GM12878 (cell line): Measurements from ENCODE around the gene GPATCH3. TPM values are rescaled to one million over a fixed set of nuclear protein-coding genes. Genes with fewer than 3 reads are reported as not detected.

Source experiments
- ATAC-seq: fragments of 200-7000 bp; cut with Tn5 transposase; 3 replicates; pipeline ENCODE4 v1.9.1; 2020; ENCODE audit warnings: mild to moderate bottlenecking, moderate library complexity
- BruUV-seq: library from RNA; stranded (reverse); fragments of 400-500 nt; replicated peaks from 2 replicates; lab custom pipeline; 2021; lab: Mats Ljungman, UMichigan
- CTCF ChIA-PET: fragments of 300-600 bp; sonication (Branson Sonifier 250); formaldehyde crosslinking; extraction: SDS; loops from one replicate; lab custom pipeline; 2021; ENCODE audit warnings: inconsistent platforms; lab: Yijun Ruan, JAX
- POLR2A ChIA-PET: fragments of 350-600 bp; formaldehyde crosslinking; extraction: SDS; loops from one replicate; lab custom pipeline; 2021; ENCODE audit warnings: inconsistent platforms; lab: Charles Lee
- RAD21 ChIA-PET: fragments of 300-600 bp; sonication (Branson Sonifier 250); formaldehyde crosslinking; loops from one replicate; lab custom pipeline; 2023; ENCODE audit warnings: antibody characterized with exemption; ENCODE audit not compliant: unreplicated experiment; lab: Charles Lee
- SMC1A ChIA-PET: fragments of 300-600 bp; sonication (Branson Sonifier 250); formaldehyde crosslinking; loops from one replicate; lab custom pipeline; 2023; ENCODE audit not compliant: unreplicated experiment, uncharacterized antibody; lab: Charles Lee
- DNase-seq: peaks from one replicate; pipeline ENCODE4 v3.0.0-alpha.2; 2011; ENCODE audit warnings: low read depth, low spot score
- FAIRE-seq: peaks from 3 replicates; lab custom pipeline; 2011; peaks lifted over from hg19 to GRCh38; lab: Jason Lieb, UNC
- H2AFZ ChIP-seq: 2 replicates; pipeline ENCODE4 v1.6.0; 2011; ENCODE audit warnings: low read depth, low read length, control low read depth; ENCODE audit not compliant: control insufficient read depth
- H3K27ac ChIP-seq: 2 replicates; pipeline ENCODE4 v1.5.1; 2011; ENCODE audit warnings: control low read depth; ENCODE audit not compliant: control insufficient read depth, insufficient read depth
- H3K27me3 ChIP-seq, 2 experiments: replicated peaks in 1 of 2; 2 replicates each; pipeline versions ENCODE4 v1.6.0 to v1.6.1; 2011; ENCODE audit warnings: low read length in 1 of 2; ENCODE audit not compliant: control insufficient read depth in 2 of 2, insufficient read depth in 2 of 2
- H3K36me3 ChIP-seq, 2 experiments: 2 replicates each; pipeline ENCODE4 v1.5.1; 2011; ENCODE audit warnings: low read length in 1 of 2; ENCODE audit not compliant: control insufficient read depth in 2 of 2, insufficient read depth in 2 of 2
- H3K4me1 ChIP-seq: 2 replicates; pipeline ENCODE4 v1.6.1; 2011; ENCODE audit warnings: mild to moderate bottlenecking, low read length, moderate library complexity, mixed read lengths; ENCODE audit not compliant: control insufficient read depth, insufficient read depth
- H3K4me2 ChIP-seq: 2 replicates; pipeline ENCODE4 v1.6.0; 2011; ENCODE audit warnings: control low read depth; ENCODE audit not compliant: control insufficient read depth, insufficient read depth
- H3K4me3 ChIP-seq: fragments of 200-600 bp; sonication (generic); 2 replicates; pipeline ENCODE4 v1.5.1; 2016
- H3K79me2 ChIP-seq: 2 replicates; pipeline ENCODE4 v1.6.0; 2011; ENCODE audit warnings: low read length; ENCODE audit not compliant: control insufficient read depth, insufficient read depth
- H3K9ac ChIP-seq: 2 replicates; pipeline ENCODE4 v1.8.0; 2011; ENCODE audit warnings: low read length, control low read depth, mixed read lengths; ENCODE audit not compliant: control insufficient read depth, insufficient read depth
- H3K9me3 ChIP-seq: replicated peaks from 3 replicates; pipeline ENCODE4 v1.5.1; 2011; ENCODE audit warnings: mild to moderate bottlenecking, low read length; ENCODE audit not compliant: control insufficient read depth, insufficient read depth
- H4K20me1 ChIP-seq: 2 replicates; pipeline ENCODE4 v1.6.0; 2011; ENCODE audit not compliant: control insufficient read depth, insufficient read depth
- FOXK2 ChIP-seq: fragments of 450-650 bp; IDR thresholded peaks from 2 replicates; pipeline ENCODE4 v1.6.1; 2017; ENCODE audit warnings: mild to moderate bottlenecking, moderate library complexity
- JUND ChIP-seq: IDR thresholded peaks from 2 replicates; pipeline ENCODE4 v1.6.1; 2012; ENCODE audit warnings: low read depth, mild to moderate bottlenecking, low read length, improper control_type of control experiment, moderate library complexity
- POLR2A ChIP-seq: IDR thresholded peaks from 2 replicates; pipeline ENCODE4 v1.6.1; 2011; ENCODE audit warnings: low read depth, mild to moderate bottlenecking, low read length
- RBBP5 ChIP-seq: fragments of 200-600 bp; sonication (generic); conservative IDR thresholded peaks from 2 replicates; pipeline ENCODE4 v1.6.1; 2016
- SMARCA5 ChIP-seq: fragments of 450-650 bp; IDR thresholded peaks from 2 replicates; pipeline ENCODE4 v1.6.1; 2017; ENCODE audit warnings: mild to moderate bottlenecking
- ZNF207 ChIP-seq: fragments of 450-650 bp; IDR thresholded peaks from 2 replicates; pipeline ENCODE4 v1.6.1; 2014; ENCODE audit warnings: antibody characterized with exemption, mild to moderate bottlenecking, borderline replicate concordance
- WGBS: methylation state at CpG from one replicate; pipeline ENCODE4 v1.1.6; 2016; ENCODE audit warnings: low lambda C conversion rate; ENCODE audit not compliant: insufficient replicate concordance, insufficient coverage; ENCODE audit errors: missing lambda C conversion rate; 5-methylcytosine and 5-hydroxymethylcytosine counted together
- in situ Hi-C: fragments of 300-500 bp; cut with MboI; formaldehyde crosslinking; loops from 9 replicates; pipeline ENCODE4 v1.14.3; 2018; ENCODE audit warnings: mixed read lengths
- intact Hi-C: fragments of 100-400 bp; cut with micrococcal nuclease; formaldehyde crosslinking; loops from one replicate; pipeline ENCODE4 v1.14.2; 2022; ENCODE audit not compliant: unreplicated experiment
- polyA plus RNA-seq, 11 experiments: library from polyadenylated mRNA; depleted of rRNA in 4 of 11; unstranded in 6 of 11; stranded (reverse) in 5 of 11; fragments of >200 nt; fragmentation: Nextera tagmentation in 4 of 11; fragmentation: Illumina TruSeq in 1 of 11; extraction: Ambion mirVana in 4 of 11; extraction: Trizol in 1 of 11; gene quantifications; 1 replicate in 1 of 11; 2 replicates in 10 of 11; pipeline versions ENCODE4 v1.2.1 to v1.2.3, GENCODE V29; 2011 to 2016; ENCODE audit warnings: inconsistent platforms in 2 of 11, missing spikeins in 2 of 11, low read depth in 1 of 11
- total RNA-seq, 4 experiments: library from RNA; depleted of rRNA in 3 of 4; stranded (reverse); fragments of >200 nt in 3 of 4; fragmentation: Illumina TruSeq in 1 of 4; extraction: Trizol in 1 of 4; gene quantifications; 2 replicates each; pipeline versions ENCODE4 v1.2.1 to v1.2.3, GENCODE V29; 2013 to 2021

GPATCH3 gene
- total and polyA plus RNA-seq, 10 of the 15 experiments (the other 5 are each of a cell fraction or from before 2014, with no cell fraction given) = 0.56 to 13.4 (median 8.7) TPM

DNA sequence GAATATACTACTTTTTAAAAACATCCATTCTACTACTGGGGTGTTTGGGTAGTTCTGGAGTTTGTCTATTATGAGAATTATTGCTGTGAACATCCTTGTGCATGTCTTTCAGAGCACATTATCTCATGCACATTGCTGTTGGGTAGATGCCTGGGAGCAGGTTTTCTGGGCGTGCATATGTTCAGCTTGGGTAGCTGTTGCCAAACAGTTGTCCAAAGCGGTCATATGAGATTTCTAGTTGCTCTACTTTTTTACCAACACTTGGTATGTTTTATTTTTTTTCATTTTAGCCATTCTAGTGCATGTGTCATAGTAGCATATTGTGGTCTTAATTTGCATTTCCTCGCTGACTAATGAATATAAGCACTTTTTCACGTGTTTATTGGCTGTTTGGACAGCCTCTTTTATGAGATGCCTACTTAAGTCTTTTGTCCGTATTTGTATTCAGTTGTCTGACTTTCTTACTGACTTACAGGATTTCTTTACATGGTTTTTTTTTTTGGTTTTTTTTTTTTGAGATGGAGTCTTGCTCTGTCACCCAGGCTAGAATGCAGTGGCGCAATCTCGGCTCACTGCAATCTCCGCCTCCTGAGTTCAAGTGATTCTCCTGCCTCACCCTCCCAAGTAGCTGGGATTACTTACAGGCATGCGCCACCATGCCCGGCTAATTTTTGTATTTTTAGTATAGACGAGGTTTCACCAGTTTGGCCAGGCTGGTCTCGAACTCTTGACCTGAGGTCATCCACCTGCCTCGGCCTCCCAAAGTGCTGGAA lies 55.7 kb downstream of the GPATCH3 start:
- peaks cover 23 to 36% of the 10 kb centered on the region in 2 experiments for H3K36me3 ChIP-seq
- H3K79me2 ChIP-seq = peaks cover 8% of the 10 kb centered on the region
- BruUV-seq = no TSS peak
- H3K27ac ChIP-seq = no peak overlapping the region
- no peak overlapping the region for H3K4me3 ChIP-seq
- SMC1A ChIA-PET = interaction anchor here (1.5 kb wide), 1 partner anchor 16 kb away, joined by 3 read pairs; no protein-coding TSS in a partner anchor
- H3K4me2 ChIP-seq = no peak overlapping the region
- H3K9me3 ChIP-seq = no peaks in the 10 kb centered on the region
- no peak overlapping the region for H3K9ac ChIP-seq
- no peak for DNase-seq
- WGBS = 83% methylated on average over 13 of the region's 13 CpGs
- CTCF ChIA-PET = interaction anchor here (1.4 kb wide), 1 partner anchor 34 kb away, joined by 3 read pairs; no protein-coding TSS in a partner anchor
- POLR2A ChIA-PET = interaction anchor here (0.6 kb wide), 1 partner anchor 23 kb away, joined by 7 read pairs; no protein-coding TSS in a partner anchor
- ATAC-seq = no peak
- peaks cover 6% of the 10 kb centered on the region for H3K4me1 ChIP-seq
- no peaks in the 10 kb centered on the region for H3K27me3 ChIP-seq
- no peak for TF ChIP-seq JUND
- no peak for TF ChIP-seq FOXK2
- TF ChIP-seq SMARCA5 = no peak
- no peak for TF ChIP-seq RBBP5
- TF ChIP-seq ZNF207 = no peak
- TF ChIP-seq POLR2A = no peak
- in situ Hi-C loops (no loop called here), intact Hi-C loops (no loop called here)
- no peaks in the 10 kb centered on the region for H4K20me1 ChIP-seq
- no peak overlapping the region for H2AFZ ChIP-seq
- RAD21 ChIA-PET = no interaction called here
- no peak for FAIRE-seq

Other genes with a start within 250 kb of the GPATCH3 start
Only the 7 nearest of the 10 such genes appear.
- 22.0 and 25.0 TPM in 2 replicates for gene ZDHHC18, start 73.8 kb downstream of the GPATCH3 start, total RNA-seq (2014; rRNA removed)
- gene ZDHHC18, start 73.8 kb downstream of the GPATCH3 start, total RNA-seq (2014; rRNA removed; fragmentation: Illumina TruSeq; extraction: Trizol) = 17.3 and 17.6 TPM in 2 replicates
- 34.4 and 35.9 TPM in 2 replicates for gene ZDHHC18, start 73.8 kb downstream of the GPATCH3 start, total RNA-seq (2021)
- 41.8 and 81.2 TPM in 2 replicates for gene ZDHHC18, start 73.8 kb downstream of the GPATCH3 start, polyA plus RNA-seq (2011; rRNA removed)
- 31.7 and 39.1 TPM in 2 replicates for gene ZDHHC18, start 73.8 kb downstream of the GPATCH3 start, polyA plus RNA-seq (2014; fragmentation: Illumina TruSeq; extraction: Trizol)
- gene ZDHHC18, start 73.8 kb downstream of the GPATCH3 start, polyA plus RNA-seq (2014; fragmentation: Nextera tagmentation; extraction: Ambion mirVana) = 1 to 10 TPM in 1 of 2 experiments, under 1 TPM in 1; 0.40 to 1.2 TPM
- gene ZDHHC18, start 73.8 kb downstream of the GPATCH3 start, polyA plus RNA-seq (2014; rRNA removed) = 40.7 and 42.7 TPM in 2 replicates
- gene ZDHHC18, start 73.8 kb downstream of the GPATCH3 start, polyA plus RNA-seq (2016; fragmentation: Nextera tagmentation; extraction: Ambion mirVana) = 1 to 10 TPM; 1.3 to 2.0 TPM
- gene SFN, start 37.3 kb downstream of the GPATCH3 start, total RNA-seq (2014; rRNA removed) = 2.0 and 2.7 TPM in 2 replicates
- gene SFN, start 37.3 kb downstream of the GPATCH3 start, total RNA-seq (2014; rRNA removed; fragmentation: Illumina TruSeq; extraction: Trizol) = 1.7 and 2.1 TPM in 2 replicates
- 2.9 and 4.1 TPM in 2 replicates for gene SFN, start 37.3 kb downstream of the GPATCH3 start, total RNA-seq (2021)
- gene SFN, start 37.3 kb downstream of the GPATCH3 start, polyA plus RNA-seq (2011; rRNA removed) = 0.06 and 0.19 TPM in 2 replicates
- 0.14 and 1.2 TPM in 2 replicates for gene SFN, start 37.3 kb downstream of the GPATCH3 start, polyA plus RNA-seq (2014; fragmentation: Illumina TruSeq; extraction: Trizol)
- gene SFN, start 37.3 kb downstream of the GPATCH3 start, polyA plus RNA-seq (2014; fragmentation: Nextera tagmentation; extraction: Ambion mirVana) = under 1 TPM; 0.27 to 0.33 TPM
- gene SFN, start 37.3 kb downstream of the GPATCH3 start, polyA plus RNA-seq (2014; rRNA removed) = 2.7 and 3.2 TPM in 2 replicates
- gene SFN, start 37.3 kb downstream of the GPATCH3 start, polyA plus RNA-seq (2016; fragmentation: Nextera tagmentation; extraction: Ambion mirVana) = under 1 TPM; 0.63 to 0.82 TPM
- 17.6 and 20.6 TPM in 2 replicates for gene GPN2, start 10.2 kb downstream of the GPATCH3 start, total RNA-seq (2014; rRNA removed)
- gene GPN2, start 10.2 kb downstream of the GPATCH3 start, total RNA-seq (2014; rRNA removed; fragmentation: Illumina TruSeq; extraction: Trizol) = 12.2 and 15.8 TPM in 2 replicates
- 41.1 and 47.8 TPM in 2 replicates for gene GPN2, start 10.2 kb downstream of the GPATCH3 start, total RNA-seq (2021)
- 28.3 and 61.4 TPM in 2 replicates for gene GPN2, start 10.2 kb downstream of the GPATCH3 start, polyA plus RNA-seq (2011; rRNA removed)
- gene GPN2, start 10.2 kb downstream of the GPATCH3 start, polyA plus RNA-seq (2014; fragmentation: Illumina TruSeq; extraction: Trizol) = 15.3 and 17.7 TPM in 2 replicates
- 10 to 100 TPM in 1 of 2 experiments, 1 to 10 TPM in 1; 8.3 to 17.4 TPM for gene GPN2, start 10.2 kb downstream of the GPATCH3 start, polyA plus RNA-seq (2014; fragmentation: Nextera tagmentation; extraction: Ambion mirVana)
- gene GPN2, start 10.2 kb downstream of the GPATCH3 start, polyA plus RNA-seq (2014; rRNA removed) = 28.9 and 32.7 TPM in 2 replicates
- 10 to 100 TPM; 51.1 to 59.7 TPM for gene GPN2, start 10.2 kb downstream of the GPATCH3 start, polyA plus RNA-seq (2016; fragmentation: Nextera tagmentation; extraction: Ambion mirVana)
- not detected in 2 replicates for gene NR0B2, start 13.5 kb upstream of the GPATCH3 start, total RNA-seq (2014; rRNA removed)
- gene NR0B2, start 13.5 kb upstream of the GPATCH3 start, total RNA-seq (2014; rRNA removed; fragmentation: Illumina TruSeq; extraction: Trizol) = not detected in 2 replicates
- gene NR0B2, start 13.5 kb upstream of the GPATCH3 start, total RNA-seq (2021) = not detected in 2 replicates
- not detected in 2 replicates for gene NR0B2, start 13.5 kb upstream of the GPATCH3 start, polyA plus RNA-seq (2011; rRNA removed)
- gene NR0B2, start 13.5 kb upstream of the GPATCH3 start, polyA plus RNA-seq (2014; fragmentation: Illumina TruSeq; extraction: Trizol) = not detected in 2 replicates
- not detected for gene NR0B2, start 13.5 kb upstream of the GPATCH3 start, polyA plus RNA-seq (2014; fragmentation: Nextera tagmentation; extraction: Ambion mirVana)
- not detected in 2 replicates for gene NR0B2, start 13.5 kb upstream of the GPATCH3 start, polyA plus RNA-seq (2014; rRNA removed)
- not detected for gene NR0B2, start 13.5 kb upstream of the GPATCH3 start, polyA plus RNA-seq (2016; fragmentation: Nextera tagmentation; extraction: Ambion mirVana)
- gene NUDC, start 21.3 kb upstream of the GPATCH3 start, total RNA-seq (2014; rRNA removed) = 71.4 and 76.0 TPM in 2 replicates
- 50.3 and 58.7 TPM in 2 replicates for gene NUDC, start 21.3 kb upstream of the GPATCH3 start, total RNA-seq (2014; rRNA removed; fragmentation: Illumina TruSeq; extraction: Trizol)
- 75.4 and 77.6 TPM in 2 replicates for gene NUDC, start 21.3 kb upstream of the GPATCH3 start, total RNA-seq (2021)
- gene NUDC, start 21.3 kb upstream of the GPATCH3 start, polyA plus RNA-seq (2011; rRNA removed) = 15.8 and 34.9 TPM in 2 replicates
- 39.3 and 76.3 TPM in 2 replicates for gene NUDC, start 21.3 kb upstream of the GPATCH3 start, polyA plus RNA-seq (2014; fragmentation: Illumina TruSeq; extraction: Trizol)
- 10 to 100 TPM in 1 of 2 experiments, 1 to 10 TPM in 1; 5.5 to 15.1 TPM for gene NUDC, start 21.3 kb upstream of the GPATCH3 start, polyA plus RNA-seq (2014; fragmentation: Nextera tagmentation; extraction: Ambion mirVana)
- 51.8 and 58.8 TPM in 2 replicates for gene NUDC, start 21.3 kb upstream of the GPATCH3 start, polyA plus RNA-seq (2014; rRNA removed)
- 100 to 1,000 TPM; 208 to 227 TPM for gene NUDC, start 21.3 kb upstream of the GPATCH3 start, polyA plus RNA-seq (2016; fragmentation: Nextera tagmentation; extraction: Ambion mirVana)
- 0.27 TPM in 1 of 2 replicates, not detected in the other for gene KDF1, start 60.0 kb upstream of the GPATCH3 start, total RNA-seq (2014; rRNA removed)
- not detected in 2 replicates for gene KDF1, start 60.0 kb upstream of the GPATCH3 start, total RNA-seq (2014; rRNA removed; fragmentation: Illumina TruSeq; extraction: Trizol)
- gene KDF1, start 60.0 kb upstream of the GPATCH3 start, total RNA-seq (2021) = 0.24 TPM in 1 of 2 replicates, not detected in the other
- 0.04 TPM in 1 of 2 replicates, not detected in the other for gene KDF1, start 60.0 kb upstream of the GPATCH3 start, polyA plus RNA-seq (2011; rRNA removed)
- gene KDF1, start 60.0 kb upstream of the GPATCH3 start, polyA plus RNA-seq (2014; fragmentation: Illumina TruSeq; extraction: Trizol) = 0.03 TPM in 1 of 2 replicates, not detected in the other
- not detected for gene KDF1, start 60.0 kb upstream of the GPATCH3 start, polyA plus RNA-seq (2014; fragmentation: Nextera tagmentation; extraction: Ambion mirVana)
- gene KDF1, start 60.0 kb upstream of the GPATCH3 start, polyA plus RNA-seq (2014; rRNA removed) = not detected in 2 replicates
- gene KDF1, start 60.0 kb upstream of the GPATCH3 start, polyA plus RNA-seq (2016; fragmentation: Nextera tagmentation; extraction: Ambion mirVana) = under 1 TPM in 1 of 2 experiments, not detected in 1; 0.13 TPM
- not detected in 2 replicates for gene TRNP1, start 93.2 kb upstream of the GPATCH3 start, total RNA-seq (2014; rRNA removed)
- gene TRNP1, start 93.2 kb upstream of the GPATCH3 start, total RNA-seq (2014; rRNA removed; fragmentation: Illumina TruSeq; extraction: Trizol) = not detected in 2 replicates
- 0.11 and 0.13 TPM in 2 replicates for gene TRNP1, start 93.2 kb upstream of the GPATCH3 start, total RNA-seq (2021)
- gene TRNP1, start 93.2 kb upstream of the GPATCH3 start, polyA plus RNA-seq (2011; rRNA removed) = not detected in 2 replicates
- not detected in 2 replicates for gene TRNP1, start 93.2 kb upstream of the GPATCH3 start, polyA plus RNA-seq (2014; fragmentation: Illumina TruSeq; extraction: Trizol)
- gene TRNP1, start 93.2 kb upstream of the GPATCH3 start, polyA plus RNA-seq (2014; fragmentation: Nextera tagmentation; extraction: Ambion mirVana) = not detected
- gene TRNP1, start 93.2 kb upstream of the GPATCH3 start, polyA plus RNA-seq (2014; rRNA removed) = not detected in 2 replicates
- gene TRNP1, start 93.2 kb upstream of the GPATCH3 start, polyA plus RNA-seq (2016; fragmentation: Nextera tagmentation; extraction: Ambion mirVana) = not detected